GM12878 (cell line): ENCODE data around the gene STARD4. TPM values are rescaled to one million over a fixed set of nuclear protein-coding genes. Genes with fewer than 3 reads are reported as not detected.

Source experiments
- ATAC-seq: fragments of 200-7000 bp; cut with Tn5 transposase; 3 replicates; pipeline ENCODE4 v1.9.1; 2020; ENCODE audit warnings: mild to moderate bottlenecking, moderate library complexity
- BruUV-seq: library from RNA; stranded (reverse); fragments of 400-500 nt; replicated peaks from 2 replicates; lab custom pipeline; 2021; lab: Mats Ljungman, UMichigan
- CTCF ChIA-PET: fragments of 300-600 bp; sonication (Branson Sonifier 250); formaldehyde crosslinking; extraction: SDS; loops from one replicate; lab custom pipeline; 2021; ENCODE audit warnings: inconsistent platforms; lab: Yijun Ruan, JAX
- POLR2A ChIA-PET: fragments of 350-600 bp; formaldehyde crosslinking; extraction: SDS; loops from one replicate; lab custom pipeline; 2021; ENCODE audit warnings: inconsistent platforms; lab: Charles Lee
- RAD21 ChIA-PET: fragments of 300-600 bp; sonication (Branson Sonifier 250); formaldehyde crosslinking; loops from one replicate; lab custom pipeline; 2023; ENCODE audit warnings: antibody characterized with exemption; ENCODE audit not compliant: unreplicated experiment; lab: Charles Lee
- SMC1A ChIA-PET: fragments of 300-600 bp; sonication (Branson Sonifier 250); formaldehyde crosslinking; loops from one replicate; lab custom pipeline; 2023; ENCODE audit not compliant: unreplicated experiment, uncharacterized antibody; lab: Charles Lee
- DNase-seq: peaks from one replicate; pipeline ENCODE4 v3.0.0-alpha.2; 2011; ENCODE audit warnings: low read depth, low spot score
- FAIRE-seq: peaks from 3 replicates; lab custom pipeline; 2011; peaks lifted over from hg19 to GRCh38; lab: Jason Lieb, UNC
- H2AFZ ChIP-seq: 2 replicates; pipeline ENCODE4 v1.6.0; 2011; ENCODE audit warnings: low read depth, low read length, control low read depth; ENCODE audit not compliant: control insufficient read depth
- H3K27ac ChIP-seq: 2 replicates; pipeline ENCODE4 v1.5.1; 2011; ENCODE audit warnings: control low read depth; ENCODE audit not compliant: control insufficient read depth, insufficient read depth
- H3K27me3 ChIP-seq, 2 experiments: replicated peaks in 1 of 2; 2 replicates each; pipeline versions ENCODE4 v1.6.0 to v1.6.1; 2011; ENCODE audit warnings: low read length in 1 of 2; ENCODE audit not compliant: control insufficient read depth in 2 of 2, insufficient read depth in 2 of 2
- H3K36me3 ChIP-seq, 2 experiments: 2 replicates each; pipeline ENCODE4 v1.5.1; 2011; ENCODE audit warnings: low read length in 1 of 2; ENCODE audit not compliant: control insufficient read depth in 2 of 2, insufficient read depth in 2 of 2
- H3K4me1 ChIP-seq: 2 replicates; pipeline ENCODE4 v1.6.1; 2011; ENCODE audit warnings: mild to moderate bottlenecking, low read length, moderate library complexity, mixed read lengths; ENCODE audit not compliant: control insufficient read depth, insufficient read depth
- H3K4me2 ChIP-seq: 2 replicates; pipeline ENCODE4 v1.6.0; 2011; ENCODE audit warnings: control low read depth; ENCODE audit not compliant: control insufficient read depth, insufficient read depth
- H3K4me3 ChIP-seq: fragments of 200-600 bp; sonication (generic); 2 replicates; pipeline ENCODE4 v1.5.1; 2016
- H3K79me2 ChIP-seq: 2 replicates; pipeline ENCODE4 v1.6.0; 2011; ENCODE audit warnings: low read length; ENCODE audit not compliant: control insufficient read depth, insufficient read depth
- H3K9ac ChIP-seq: 2 replicates; pipeline ENCODE4 v1.8.0; 2011; ENCODE audit warnings: low read length, control low read depth, mixed read lengths; ENCODE audit not compliant: control insufficient read depth, insufficient read depth
- H3K9me3 ChIP-seq: replicated peaks from 3 replicates; pipeline ENCODE4 v1.5.1; 2011; ENCODE audit warnings: mild to moderate bottlenecking, low read length; ENCODE audit not compliant: control insufficient read depth, insufficient read depth
- H4K20me1 ChIP-seq: 2 replicates; pipeline ENCODE4 v1.6.0; 2011; ENCODE audit not compliant: control insufficient read depth, insufficient read depth
- CTCF ChIP-seq, 3 experiments: IDR thresholded peaks in 2 of 3; conservative IDR thresholded peaks in 1 of 3; 2 replicates each; pipeline ENCODE4 v1.5.1; 2011; ENCODE audit warnings: low read depth in 3 of 3, low read length in 3 of 3, mild to moderate bottlenecking in 3 of 3, control low read depth in 2 of 3, moderate library complexity in 2 of 3, inconsistent platforms in 1 of 3, mixed read lengths in 1 of 3; ENCODE audit not compliant: control insufficient read depth in 2 of 3, insufficient read depth in 1 of 3; ENCODE audit errors: extremely low read depth in 1 of 3
- POLR2AphosphoS5 ChIP-seq: IDR thresholded peaks from 2 replicates; pipeline ENCODE4 v1.6.1; 2011; ENCODE audit warnings: mild to moderate bottlenecking, low read length, inconsistent platforms
- RAD21 ChIP-seq: IDR thresholded peaks from 2 replicates; pipeline ENCODE4 v1.6.1; 2011; ENCODE audit warnings: mild to moderate bottlenecking, low read depth, low read length, moderate library complexity; ENCODE audit not compliant: insufficient read depth
- WGBS: methylation state at CpG from one replicate; pipeline ENCODE4 v1.1.6; 2016; ENCODE audit warnings: low lambda C conversion rate; ENCODE audit not compliant: insufficient replicate concordance, insufficient coverage; ENCODE audit errors: missing lambda C conversion rate; 5-methylcytosine and 5-hydroxymethylcytosine counted together
- in situ Hi-C: fragments of 300-500 bp; cut with MboI; formaldehyde crosslinking; loops from 9 replicates; pipeline ENCODE4 v1.14.3; 2018; ENCODE audit warnings: mixed read lengths
- intact Hi-C: fragments of 100-400 bp; cut with micrococcal nuclease; formaldehyde crosslinking; loops from one replicate; pipeline ENCODE4 v1.14.2; 2022; ENCODE audit not compliant: unreplicated experiment
- polyA plus RNA-seq, 11 experiments: library from polyadenylated mRNA; depleted of rRNA in 4 of 11; unstranded in 6 of 11; stranded (reverse) in 5 of 11; fragments of >200 nt; fragmentation: Nextera tagmentation in 4 of 11; fragmentation: Illumina TruSeq in 1 of 11; extraction: Ambion mirVana in 4 of 11; extraction: Trizol in 1 of 11; gene quantifications; 1 replicate in 1 of 11; 2 replicates in 10 of 11; pipeline versions ENCODE4 v1.2.1 to v1.2.3, GENCODE V29; 2011 to 2016; ENCODE audit warnings: inconsistent platforms in 2 of 11, missing spikeins in 2 of 11, low read depth in 1 of 11
- total RNA-seq, 4 experiments: library from RNA; depleted of rRNA in 3 of 4; stranded (reverse); fragments of >200 nt in 3 of 4; fragmentation: Illumina TruSeq in 1 of 4; extraction: Trizol in 1 of 4; gene quantifications; 2 replicates each; pipeline versions ENCODE4 v1.2.1 to v1.2.3, GENCODE V29; 2013 to 2021

Gene STARD4
- total and polyA plus RNA-seq, 10 of the 15 experiments (the other 5 are each of a cell fraction or from before 2014, with no cell fraction given): 41.9 to 190 (median 71.6) TPM

DNA sequence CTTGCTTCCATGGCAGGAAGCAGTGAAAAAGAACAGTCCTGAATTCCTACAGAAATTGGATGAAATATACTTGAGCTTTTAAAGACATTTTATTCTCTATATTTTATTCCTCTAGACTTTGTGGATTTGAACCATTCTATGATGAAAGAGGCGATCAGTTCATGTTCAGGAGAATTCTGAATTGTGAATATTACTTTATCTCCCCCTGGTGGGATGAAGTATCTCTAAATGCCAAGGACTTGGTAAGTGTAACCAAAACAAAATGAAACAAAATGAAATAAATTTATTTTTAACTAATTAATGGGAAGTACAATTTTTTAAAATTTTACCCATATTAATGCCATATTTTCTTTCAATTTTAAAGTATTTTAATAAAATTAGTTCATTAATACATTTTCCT, 34.1 kb downstream of the STARD4 start:
- DNase-seq (no peak), FAIRE-seq (no peak), ATAC-seq (no peak)
- Histone ChIP-seq H3K9ac (no peak overlapping the region), H3K4me2 (no peak overlapping the region), H2AFZ (no peak overlapping the region), H3K27ac (no peak overlapping the region), H3K27me3 (no peaks in the 10 kb centered on the region), H3K79me2 (no peaks in the 10 kb centered on the region), H4K20me1 (no peaks in the 10 kb centered on the region), H3K4me1 (no peaks in the 10 kb centered on the region), H3K4me3 (no peak overlapping the region), H3K36me3 (peaks cover 2 to 7% of the 10 kb centered on the region in 2 experiments), H3K9me3 (no peaks in the 10 kb centered on the region)
- 100% methylated on average over 1 of the region's 1 CpG for WGBS
- ChIA-PET SMC1A (interaction anchor here (0.7 to 1.7 kb wide), 8 partner anchors 10 to 323 kb away, joined by 3 to 9 read pairs (median 4); no protein-coding TSS in a partner anchor), CTCF (interaction anchor here (0.9 to 1.8 kb wide), 10 partner anchors 8 to 320 kb away, joined by 3 to 8 read pairs (median 4); no protein-coding TSS in a partner anchor), RAD21 (interaction anchor here (0.8 to 1.7 kb wide), 3 partner anchors 53 to 322 kb away, joined by 3 to 7 read pairs (median 4); no protein-coding TSS in a partner anchor), POLR2A (no interaction called here)
- intact Hi-C loops: no loop called here
- BruUV-seq: no TSS peak
- peak in 1 of 3 experiments; percentile 15; a peak in 1 of 6 replicates for TF ChIP-seq CTCF (IDR thresholded peaks at IDR 0.05 in 2 of 3, conservative IDR thresholded peaks at IDR 0.05 in 1 of 3; ENCODE audit: control insufficient read depth in 2 of 3, extremely low read depth in 1 of 3, insufficient read depth in 1 of 3, low read depth in 3 of 3, low read length in 3 of 3)
- TF ChIP-seq RAD21: peak; percentile 50
- no peak for TF ChIP-seq POLR2AphosphoS5
- in situ Hi-C loops: loop anchor here (10.0 kb wide), 1 partner anchor 313 kb away; no protein-coding TSS in a partner anchor
